HG03060 (cell line): ENCODE data around the gene DEFB125.

Experiments
- ATAC-seq: cut with Tn5 transposase; IDR thresholded peaks from one replicate; pipeline ENCODE4 v1.9.1; 2021; ENCODE audit warnings: low read depth, moderate number of reproducible peaks; ENCODE audit not compliant: unreplicated experiment

Gene DEFB125

DNA sequence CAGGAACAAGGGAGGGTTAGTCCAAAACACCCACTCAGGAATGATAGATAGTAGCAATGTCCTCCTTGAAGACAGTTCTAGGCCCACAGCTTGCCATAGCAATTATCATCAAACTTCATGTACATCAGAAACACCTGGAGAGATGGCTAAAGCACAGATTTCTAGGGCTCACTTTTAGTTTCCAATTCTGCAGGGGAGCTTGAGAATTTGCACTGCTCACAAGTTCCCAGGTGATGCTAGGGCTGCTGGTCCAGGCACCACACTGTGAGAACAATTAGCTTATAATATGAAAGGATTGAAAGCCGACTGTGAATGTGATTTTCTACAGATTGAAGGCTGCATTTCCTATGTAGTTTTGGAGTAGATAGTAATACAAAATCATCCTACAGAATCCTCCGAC, 58.4 kb downstream of the DEFB125 start:
- no peak for ATAC-seq
